Ectodermal cell (in vitro differentiated cells): ENCODE data around the gene MIX23.

Experiments
- H3K27ac ChIP-seq: 2 replicates; pipeline ENCODE4 v1.7.0; 2013; ENCODE audit warnings: mild to moderate bottlenecking, low read depth, low read length; ENCODE audit not compliant: insufficient read depth, poor library complexity, severe bottlenecking
- H3K27me3 ChIP-seq: 2 replicates; pipeline ENCODE4 v1.7.0; 2013; ENCODE audit warnings: mild to moderate bottlenecking, low read length; ENCODE audit not compliant: insufficient read depth, control insufficient read depth, poor library complexity, severe bottlenecking
- H3K36me3 ChIP-seq: one replicate; pipeline ENCODE4 v1.7.0; 2013; ENCODE audit warnings: low read length; ENCODE audit not compliant: control insufficient read depth, insufficient read depth
- H3K4me1 ChIP-seq: one replicate; pipeline ENCODE4 v1.7.0; 2013; ENCODE audit warnings: low read length; ENCODE audit not compliant: control insufficient read depth, insufficient read depth
- H3K4me3 ChIP-seq: 2 replicates; pipeline ENCODE4 v1.7.0; 2013; ENCODE audit warnings: low read depth, low read length, control low read depth; ENCODE audit not compliant: insufficient read depth
- H3K9me3 ChIP-seq: 2 replicates; pipeline ENCODE4 v1.7.0; 2013; ENCODE audit warnings: mild to moderate bottlenecking, low read length, moderate library complexity; ENCODE audit not compliant: control insufficient read depth
- WGBS, 2 experiments: methylation state at CpG; one replicate each; pipeline ENCODE4 v1.1.7; 2013; ENCODE audit warnings: missing lambda C conversion rate in 2 of 2; 5-methylcytosine and 5-hydroxymethylcytosine counted together

The MIX23 gene

DNA sequence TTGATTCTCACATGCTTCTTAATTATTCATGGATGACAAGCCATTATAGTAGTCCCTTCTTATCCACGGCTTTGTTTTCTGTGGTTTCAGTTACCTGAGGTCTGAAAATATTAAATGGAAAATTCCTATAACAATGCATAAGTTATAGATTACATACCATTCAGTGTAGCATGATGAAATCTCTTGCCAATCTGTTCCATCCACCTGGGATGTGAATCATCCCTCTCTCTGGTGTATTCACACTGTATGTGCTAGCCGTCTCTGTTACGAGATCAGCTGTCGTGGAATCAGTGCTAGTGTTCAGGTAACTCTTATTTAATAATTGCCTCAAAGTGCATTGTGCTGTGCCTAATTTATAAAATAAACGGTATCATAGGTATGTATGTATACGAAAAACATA lies 27.6 kb upstream of the MIX23 start:
- Histone ChIP-seq H3K27me3 (no peaks in the 10 kb centered on the region), H3K36me3 (no peaks in the 10 kb centered on the region), H3K9me3 (no peaks in the 10 kb centered on the region), H3K27ac (no peak overlapping the region), H3K4me1 (peaks cover 10% of the 10 kb centered on the region), H3K4me3 (no peak overlapping the region)
- WGBS, 2 experiments: 98 to 99% methylated on average over 5 to 6 of the region's 6 CpGs

DNA sequence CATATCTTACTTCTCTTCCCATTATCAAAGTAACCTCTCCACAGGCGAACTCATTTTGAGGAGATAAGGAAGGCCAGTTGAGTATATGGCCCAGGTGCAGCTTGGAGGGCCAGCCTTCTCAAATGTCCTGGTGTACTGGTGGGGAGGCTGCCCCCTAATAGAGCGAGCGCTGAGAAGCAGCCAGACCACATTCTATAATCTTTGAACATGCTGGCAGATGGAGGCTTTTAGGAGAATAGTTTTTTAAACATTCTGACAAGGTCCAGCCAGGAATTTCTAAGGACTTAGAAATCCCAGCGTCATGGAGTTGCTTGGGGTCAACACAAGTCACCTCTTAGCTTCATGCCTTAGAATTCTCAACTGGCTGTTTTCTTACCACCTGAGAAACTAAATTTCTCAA lies 27.1 kb upstream of the MIX23 start:
- no peaks in the 10 kb centered on the region for H3K9me3 ChIP-seq
- no peak overlapping the region for H3K27ac ChIP-seq
- WGBS, 2 experiments: 91 to 97% methylated on average over 4 of the region's 4 CpGs
- H3K27me3 ChIP-seq: no peaks in the 10 kb centered on the region
- H3K4me1 ChIP-seq: peaks cover 8% of the 10 kb centered on the region
- no peak overlapping the region for H3K4me3 ChIP-seq
- no peaks in the 10 kb centered on the region for H3K36me3 ChIP-seq

- peaks cover 1% of the 10 kb centered on the region for H3K4me1 ChIP-seq
- no peaks in the 10 kb centered on the region for H3K9me3 ChIP-seq
- no peak overlapping the region for H3K4me3 ChIP-seq
- no peaks in the 10 kb centered on the region for H3K27me3 ChIP-seq
- no peaks in the 10 kb centered on the region for H3K36me3 ChIP-seq
- H3K27ac ChIP-seq: no peak overlapping the region
- WGBS, 2 experiments: 93 to 95% methylated on average over 6 of the region's 6 CpGs
These were observed 26.4 kb upstream of the MIX23 start for GRCh38 chr3:122409446-122409845.

GRCh38 chr3:122407946-122408345 lies 24.9 kb upstream of the MIX23 start:
- 90 to 92% methylated on average over 1 of the region's 1 CpG for WGBS, 2 experiments
- no peaks in the 10 kb centered on the region for H3K9me3 ChIP-seq
- H3K4me3 ChIP-seq: no peak overlapping the region
- no peak overlapping the region for H3K27ac ChIP-seq
- H3K4me1 ChIP-seq: no peaks in the 10 kb centered on the region
- no peaks in the 10 kb centered on the region for H3K36me3 ChIP-seq
- no peaks in the 10 kb centered on the region for H3K27me3 ChIP-seq

- 92 to 94% methylated on average over 4 of the region's 4 CpGs for WGBS, 2 experiments
- Histone ChIP-seq H3K4me1 (no peaks in the 10 kb centered on the region), H3K27me3 (no peaks in the 10 kb centered on the region), H3K27ac (no peak overlapping the region), H3K9me3 (no peaks in the 10 kb centered on the region), H3K4me3 (no peak overlapping the region), H3K36me3 (no peaks in the 10 kb centered on the region)
These were observed 23.2 kb upstream of the MIX23 start for GRCh38 chr3:122406198-122406597.

GRCh38 chr3:122405015-122405414 lies 22.0 kb upstream of the MIX23 start:
- Histone ChIP-seq H3K27me3 (no peaks in the 10 kb centered on the region), H3K27ac (no peak overlapping the region), H3K4me1 (no peaks in the 10 kb centered on the region), H3K36me3 (no peaks in the 10 kb centered on the region), H3K4me3 (no peak overlapping the region), H3K9me3 (no peaks in the 10 kb centered on the region)
- WGBS, 2 experiments: 94 to 97% methylated on average over 3 of the region's 3 CpGs

DNA sequence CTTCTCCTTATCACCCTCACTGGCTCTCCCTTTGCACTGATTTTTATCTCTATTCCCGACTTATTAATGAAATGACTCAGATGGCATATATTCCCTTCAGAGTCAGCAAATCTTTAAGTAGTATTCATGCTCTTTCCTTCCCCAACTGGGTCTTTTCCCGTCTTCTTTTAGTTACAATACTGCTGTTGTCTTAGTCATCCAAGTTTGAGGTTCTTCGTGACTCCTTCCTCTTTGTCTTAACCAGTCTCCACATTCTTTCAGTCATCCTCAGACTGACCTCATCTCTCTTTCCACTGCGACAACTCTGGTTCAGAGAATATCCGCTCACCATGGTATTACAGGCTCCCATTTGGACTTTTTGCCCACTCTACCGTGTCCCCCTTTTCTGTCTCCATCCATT lies 20.5 kb upstream of the MIX23 start:
- Histone ChIP-seq H3K36me3 (no peaks in the 10 kb centered on the region), H3K27me3 (no peaks in the 10 kb centered on the region), H3K4me3 (no peak overlapping the region), H3K9me3 (no peaks in the 10 kb centered on the region), H3K4me1 (no peaks in the 10 kb centered on the region), H3K27ac (no peak overlapping the region)
- WGBS, 2 experiments: 89 to 94% methylated on average over 6 of the region's 6 CpGs

DNA sequence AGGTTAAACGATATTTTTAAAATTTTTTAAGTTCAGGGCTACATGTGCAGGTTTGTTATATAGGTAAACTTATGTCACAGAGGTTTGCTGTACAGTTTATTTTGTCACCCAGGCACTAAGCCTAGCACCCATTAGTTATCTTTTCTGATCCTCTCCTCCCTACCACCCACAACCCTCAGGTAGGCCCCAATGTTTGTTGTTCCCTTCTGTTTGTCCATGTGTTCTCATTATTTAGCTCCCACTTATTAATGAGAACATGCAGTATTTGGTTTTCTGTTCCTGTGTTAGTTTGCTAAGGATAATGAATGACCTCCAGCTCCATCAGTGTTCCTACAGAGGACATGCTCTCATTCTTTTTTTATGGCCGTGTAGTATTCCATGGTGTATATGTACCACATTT lies 15.9 kb upstream of the MIX23 start:
- no peaks in the 10 kb centered on the region for H3K36me3 ChIP-seq
- no peaks in the 10 kb centered on the region for H3K27me3 ChIP-seq
- 93 to 95% methylated on average over 1 to 2 of the region's 2 CpGs for WGBS, 2 experiments
- no peak overlapping the region for H3K27ac ChIP-seq
- no peaks in the 10 kb centered on the region for H3K9me3 ChIP-seq
- H3K4me3 ChIP-seq: no peak overlapping the region
- H3K4me1 ChIP-seq: no peaks in the 10 kb centered on the region

GRCh38 chr3:122397201-122397600 lies 14.2 kb upstream of the MIX23 start:
- Histone ChIP-seq H3K4me1 (no peaks in the 10 kb centered on the region), H3K4me3 (no peak overlapping the region), H3K27ac (no peak overlapping the region), H3K9me3 (no peaks in the 10 kb centered on the region), H3K36me3 (no peaks in the 10 kb centered on the region), H3K27me3 (no peaks in the 10 kb centered on the region)
- WGBS, 2 experiments: 87 to 90% methylated on average over 1 of the region's 1 CpG

- H3K27ac ChIP-seq: no peak overlapping the region
- H3K4me1 ChIP-seq: no peaks in the 10 kb centered on the region
- no peak overlapping the region for H3K4me3 ChIP-seq
- H3K9me3 ChIP-seq: no peaks in the 10 kb centered on the region
- H3K27me3 ChIP-seq: no peaks in the 10 kb centered on the region
- H3K36me3 ChIP-seq: no peaks in the 10 kb centered on the region
These were observed 13.5 kb upstream of the MIX23 start for GRCh38 chr3:122396511-122396910.

DNA sequence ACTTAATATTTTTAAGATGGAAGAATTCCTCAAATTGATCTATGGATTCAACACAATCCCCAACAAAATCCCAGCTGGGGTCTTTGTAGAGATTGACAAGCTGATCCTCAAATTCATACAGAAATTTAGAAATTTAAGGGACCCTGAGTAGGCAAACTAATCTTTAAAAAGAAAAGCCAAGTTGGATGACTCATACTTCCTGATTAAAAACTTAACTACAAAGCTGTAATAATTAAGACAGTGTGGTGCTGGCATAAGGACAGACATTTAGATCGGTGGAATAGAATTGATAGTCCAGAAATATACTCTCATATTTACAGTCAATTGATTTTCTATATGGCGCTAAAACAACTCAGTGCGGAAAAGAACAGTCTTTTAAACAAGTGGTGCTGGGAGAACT lies 12.6 kb upstream of the MIX23 start:
- no peaks in the 10 kb centered on the region for H3K4me1 ChIP-seq
- no peak overlapping the region for H3K27ac ChIP-seq
- H3K27me3 ChIP-seq: no peaks in the 10 kb centered on the region
- no peak overlapping the region for H3K4me3 ChIP-seq
- WGBS, 2 experiments: 89 to 100% methylated on average over 2 of the region's 3 CpGs
- no peaks in the 10 kb centered on the region for H3K36me3 ChIP-seq
- H3K9me3 ChIP-seq: no peaks in the 10 kb centered on the region
